HG03342 (cell line): ENCODE data around the gene VMAC.
A peak's percentile ranks its signal among the peaks of the same experiment; 100 is the strongest.

Source experiments
- ATAC-seq: cut with Tn5 transposase; IDR thresholded peaks from one replicate; pipeline ENCODE4 v1.9.1; 2021; ENCODE audit warnings: mild to moderate bottlenecking, moderate library complexity; ENCODE audit not compliant: unreplicated experiment

VMAC gene

DNA sequence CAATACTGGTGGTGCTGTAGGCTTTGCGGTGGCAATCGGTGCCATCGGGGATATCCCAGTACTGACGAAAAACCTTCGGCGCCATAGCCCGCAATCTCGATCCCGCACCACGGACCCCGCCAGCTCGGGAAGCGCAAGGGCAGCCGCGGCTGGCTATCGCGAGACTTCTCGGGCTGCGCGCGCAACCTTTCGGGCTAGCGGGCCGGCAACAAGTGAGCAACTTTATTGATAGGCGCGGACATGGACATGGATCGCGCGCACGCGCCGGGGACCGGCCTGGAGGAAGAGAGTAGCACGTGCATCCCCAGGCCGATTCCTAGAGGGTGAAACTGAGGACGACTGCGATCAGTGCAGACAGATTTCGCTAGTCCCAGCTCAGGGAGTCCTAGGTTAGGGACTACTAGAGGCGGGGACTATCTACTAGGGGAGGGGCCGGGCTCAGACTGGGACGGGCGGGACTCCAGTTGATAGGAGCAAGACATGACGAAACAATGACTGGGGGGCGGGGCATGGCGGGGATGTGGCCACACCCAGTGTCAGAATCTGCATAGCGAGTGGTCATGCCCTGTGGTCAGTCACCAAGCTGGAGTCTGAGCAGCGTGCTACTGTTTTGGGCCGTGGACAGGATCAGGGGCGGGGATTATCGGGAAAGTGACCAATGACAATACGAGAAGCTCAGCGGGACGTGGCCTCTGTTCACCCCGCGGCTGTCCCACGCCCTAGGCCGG, 884 bp upstream of the VMAC start, which contains the start of gene NDUFA11:
Gene NDUFA11 (minus strand): TSS at position 167 of the 728 bp plus-strand sequence. CDS start 82 bp downstream, at position 85.
- ATAC-seq: peak; percentile 30

DNA sequence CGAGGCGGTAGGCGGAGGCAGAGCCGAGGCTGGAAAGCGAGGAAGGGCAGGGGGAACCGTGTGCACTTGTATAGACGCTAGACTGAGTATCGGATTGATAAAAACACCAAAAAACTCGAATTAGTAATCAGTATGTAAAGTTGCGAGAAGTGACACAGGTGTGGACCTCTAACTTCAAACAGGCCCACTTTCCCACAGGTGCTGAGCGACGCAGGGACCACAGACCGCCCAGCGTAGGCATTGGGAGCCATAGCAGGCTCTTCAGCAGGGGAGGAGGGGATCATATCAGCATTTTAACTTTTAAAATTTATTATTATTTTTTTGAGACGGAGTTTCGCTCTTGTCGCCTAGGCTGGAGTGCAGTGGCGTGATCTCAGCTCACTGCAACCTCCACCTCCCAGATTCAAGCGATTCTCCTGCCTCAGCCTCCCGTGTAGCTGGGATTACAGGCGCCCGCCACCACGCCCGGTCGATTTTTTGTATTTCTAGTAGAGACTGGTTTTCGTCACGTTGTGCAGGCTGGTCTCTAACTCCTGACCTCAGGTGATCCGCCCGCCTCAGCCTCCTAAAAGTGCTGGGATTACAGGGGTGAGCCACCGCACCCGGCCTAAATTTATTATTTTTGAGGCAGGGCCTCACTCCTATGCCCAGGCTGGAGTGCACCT, 574 bp downstream of the VMAC start:
- ATAC-seq: no peak

DNA sequence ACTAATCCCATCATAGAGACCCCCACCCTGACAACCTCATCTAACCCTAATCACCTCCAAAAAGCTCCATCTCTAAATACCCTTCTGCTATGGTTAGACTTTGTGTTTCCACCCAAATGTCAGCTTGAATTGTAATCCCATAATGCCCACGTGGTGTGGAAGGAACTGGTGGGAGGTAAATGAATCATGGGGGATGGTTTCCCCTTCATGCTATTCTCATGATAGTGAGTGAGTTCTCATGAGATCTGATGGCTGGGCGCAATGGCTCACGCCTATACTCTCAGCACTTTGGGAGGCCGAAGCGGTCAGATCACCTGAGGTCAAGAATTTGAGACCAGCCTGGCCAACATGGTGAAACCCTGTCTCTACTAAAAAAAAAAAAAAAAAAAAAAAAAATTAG, 2.6 kb downstream of the VMAC start:
- no peak for ATAC-seq

DNA sequence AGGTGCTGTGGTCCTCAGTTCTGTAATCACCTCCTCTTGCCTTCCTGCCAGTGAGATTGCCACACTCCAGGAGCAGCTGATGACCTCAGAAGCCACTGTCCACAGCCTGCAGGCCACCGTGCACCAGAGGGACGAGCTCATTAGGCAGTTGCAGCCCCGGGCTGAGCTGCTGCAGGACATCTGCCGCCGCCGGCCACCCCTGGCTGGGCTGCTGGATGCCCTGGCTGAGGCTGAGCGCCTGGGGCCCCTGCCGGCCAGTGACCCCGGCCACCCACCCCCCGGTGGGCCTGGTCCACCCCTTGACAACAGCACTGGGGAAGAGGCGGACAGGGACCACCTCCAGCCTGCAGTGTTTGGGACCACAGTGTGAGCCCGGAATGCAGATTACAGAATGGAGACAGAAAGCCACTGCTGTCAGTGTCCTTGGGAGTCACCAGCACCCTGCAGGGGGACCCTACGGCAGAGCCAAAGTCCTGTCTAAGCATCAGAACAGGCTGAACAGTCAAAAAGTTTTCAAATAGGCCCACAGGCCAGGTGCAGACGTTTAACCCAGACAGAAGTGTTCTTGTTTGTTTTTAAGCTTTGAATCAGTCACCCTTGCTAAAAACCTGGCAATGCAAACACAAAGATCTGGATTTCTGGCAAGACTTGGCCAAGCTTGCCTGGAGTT, 4.2 kb downstream of the VMAC start:
- no peak for ATAC-seq

DNA sequence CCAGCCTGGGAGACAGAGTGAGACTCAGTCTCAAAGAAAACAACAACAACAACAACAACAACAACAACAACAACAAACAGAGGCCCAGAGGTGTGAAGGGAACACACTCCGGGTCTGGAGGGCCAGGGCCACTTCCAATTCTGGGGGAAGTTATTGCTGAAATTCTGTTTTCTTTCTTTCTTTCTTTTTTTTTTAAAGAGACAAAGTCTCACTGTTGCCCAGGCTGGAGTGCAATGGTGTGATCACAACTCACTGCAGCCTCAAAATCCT, 5.9 kb downstream of the VMAC start:
- ATAC-seq: no peak

DNA sequence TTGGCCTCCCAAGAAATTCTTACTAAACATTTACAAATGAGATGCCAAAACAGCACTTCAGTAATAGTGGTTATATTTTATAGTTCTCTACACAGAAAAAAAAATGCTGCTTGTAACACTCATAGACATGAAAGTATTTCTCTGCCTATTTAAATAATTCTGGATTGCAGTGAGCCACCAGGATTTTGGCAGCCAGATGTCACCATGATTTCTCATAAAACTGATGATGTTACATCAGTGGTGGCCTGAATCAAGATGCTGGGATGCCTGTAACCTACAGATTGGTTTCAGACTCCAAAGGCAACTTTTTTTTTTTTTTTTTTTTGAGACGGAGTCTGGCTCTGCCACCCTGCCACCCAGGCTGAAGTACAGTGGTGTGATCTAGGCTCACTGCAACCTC, 6.7 kb downstream of the VMAC start:
- no peak for ATAC-seq

DNA sequence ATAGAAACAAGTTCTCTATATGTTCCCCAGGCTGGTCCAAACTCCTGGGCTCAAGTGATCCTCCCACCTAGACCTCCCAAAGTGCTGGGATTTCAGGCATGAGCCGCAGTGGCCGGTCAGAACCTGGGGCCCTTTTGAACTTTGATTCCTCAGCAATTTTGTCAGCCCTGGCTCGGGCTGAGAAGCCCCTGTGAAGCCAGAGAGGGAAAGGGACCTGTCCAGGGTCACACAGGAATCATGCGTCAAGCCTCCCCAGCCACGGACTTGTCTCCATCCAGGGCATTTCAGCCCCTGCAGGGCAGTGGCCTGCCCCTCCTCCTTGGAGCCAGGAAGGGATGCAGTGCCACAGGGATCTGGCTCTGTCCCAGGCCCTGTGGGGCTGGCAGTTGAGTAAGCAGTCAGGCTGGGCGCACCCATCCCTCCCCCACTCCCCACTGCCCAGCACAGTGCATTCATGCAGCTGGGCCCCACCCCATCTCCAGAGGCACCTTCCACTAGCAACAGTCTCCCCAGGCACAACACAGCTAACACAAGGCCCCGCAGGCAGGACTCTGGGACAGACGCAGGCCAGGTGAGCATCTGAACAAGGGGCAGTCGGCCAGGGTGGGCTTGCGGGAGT, 9.2 kb downstream of the VMAC start, which contains the start of gene CAPS:
Gene CAPS (plus strand): TSS at position 516 of the 619 bp plus-strand sequence. CDS start 153 bp downstream, outside the sequence.
- no peak for ATAC-seq

DNA sequence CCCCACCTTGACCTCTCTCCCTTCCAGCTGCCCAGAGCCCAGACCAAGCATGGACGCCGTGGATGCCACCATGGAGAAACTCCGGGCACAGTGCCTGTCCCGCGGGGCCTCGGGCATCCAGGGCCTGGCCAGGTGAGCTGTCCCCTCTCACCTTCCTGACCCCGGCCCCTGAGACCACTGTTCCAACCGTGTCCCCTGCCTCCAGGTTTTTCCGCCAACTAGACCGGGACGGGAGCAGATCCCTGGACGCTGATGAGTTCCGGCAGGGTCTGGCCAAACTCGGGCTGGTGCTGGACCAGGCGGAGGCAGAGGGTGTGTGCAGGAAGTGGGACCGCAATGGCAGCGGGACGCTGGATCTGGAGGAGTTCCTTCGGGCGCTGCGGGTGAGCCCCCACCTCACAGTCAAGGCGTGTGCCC, 9.7 kb downstream of the VMAC start:
- no peak for ATAC-seq

DNA sequence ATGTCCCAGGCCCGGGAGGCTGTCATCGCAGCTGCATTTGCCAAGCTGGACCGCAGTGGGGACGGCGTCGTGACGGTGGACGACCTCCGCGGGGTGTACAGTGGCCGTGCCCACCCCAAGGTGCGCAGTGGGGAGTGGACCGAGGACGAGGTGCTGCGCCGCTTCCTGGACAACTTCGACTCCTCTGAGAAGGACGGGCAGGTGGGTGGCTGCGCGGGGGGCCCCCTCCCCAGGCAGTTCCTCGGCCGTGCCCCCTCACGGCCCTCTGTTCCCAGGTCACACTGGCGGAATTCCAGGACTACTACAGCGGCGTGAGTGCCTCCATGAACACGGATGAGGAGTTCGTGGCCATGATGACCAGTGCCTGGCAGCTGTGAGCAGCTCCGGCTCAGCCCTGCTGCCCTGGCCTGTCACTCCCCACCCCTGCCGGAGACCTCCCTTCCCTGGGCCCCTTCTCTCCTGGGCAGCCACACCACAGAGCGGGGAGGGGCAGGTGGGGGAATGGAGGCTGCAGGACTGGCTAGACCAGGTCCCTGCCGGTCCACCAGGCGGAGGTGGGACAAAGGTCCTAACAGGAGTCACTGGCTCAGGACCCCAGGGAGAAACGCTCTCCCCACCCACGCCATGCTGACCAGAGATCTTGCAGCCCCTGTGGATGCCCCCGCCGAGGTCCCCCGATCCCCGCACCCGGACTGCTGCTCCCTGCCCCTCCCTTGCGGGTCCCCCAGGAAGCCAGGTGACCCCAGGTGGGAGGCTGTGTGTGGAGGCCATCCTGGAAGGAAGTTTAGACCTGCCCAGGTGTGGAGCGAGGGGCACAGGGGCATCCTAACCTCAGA, 10.5 kb downstream of the VMAC start:
- no peak for ATAC-seq

DNA sequence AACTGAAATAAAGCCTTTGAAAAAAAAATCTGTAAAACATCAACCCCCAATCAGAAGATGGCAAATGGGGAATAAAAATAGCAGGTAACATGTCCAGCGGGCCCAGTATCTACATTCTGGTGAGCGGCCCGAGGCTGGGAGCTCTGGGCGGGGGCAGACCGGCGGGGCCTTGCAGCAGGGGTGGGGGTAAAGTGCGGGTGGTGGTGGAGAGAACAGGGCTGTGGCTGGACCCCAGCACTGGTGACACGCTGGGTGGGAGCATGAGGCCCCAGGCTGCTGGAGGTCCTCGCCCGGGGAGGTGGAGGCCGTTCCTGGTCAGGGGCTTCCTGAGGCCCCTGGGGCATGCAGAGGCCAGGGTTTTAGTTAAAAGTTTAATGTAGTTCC, 11.1 kb downstream of the VMAC start:
- no peak for ATAC-seq

DNA sequence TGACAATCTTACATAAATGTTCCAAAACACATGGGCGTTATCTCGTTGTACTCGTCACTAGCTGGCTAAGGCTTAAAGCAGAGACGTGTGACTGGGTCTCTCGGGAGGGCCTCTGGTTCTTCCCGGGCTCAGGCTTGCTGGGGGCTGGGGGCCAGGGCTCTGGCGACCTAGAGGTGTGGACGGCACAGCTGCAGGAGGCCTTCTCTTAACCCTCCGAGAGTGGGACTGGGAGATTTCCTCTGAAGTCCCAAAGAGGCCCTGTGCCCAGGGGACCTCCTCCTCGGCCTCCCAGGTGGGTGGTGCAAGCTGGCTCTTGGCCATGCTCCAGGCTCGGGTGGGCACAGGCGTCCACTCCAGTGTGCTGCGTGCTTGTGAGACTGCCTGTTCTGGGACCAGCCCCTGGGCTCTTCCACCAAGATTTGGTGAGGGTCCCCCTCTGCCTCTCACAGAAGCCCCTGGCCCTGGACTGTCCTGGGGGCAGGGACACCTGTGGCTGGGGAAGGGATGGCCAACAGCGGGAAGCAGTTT, 11.6 kb downstream of the VMAC start:
- ATAC-seq: no peak

DNA sequence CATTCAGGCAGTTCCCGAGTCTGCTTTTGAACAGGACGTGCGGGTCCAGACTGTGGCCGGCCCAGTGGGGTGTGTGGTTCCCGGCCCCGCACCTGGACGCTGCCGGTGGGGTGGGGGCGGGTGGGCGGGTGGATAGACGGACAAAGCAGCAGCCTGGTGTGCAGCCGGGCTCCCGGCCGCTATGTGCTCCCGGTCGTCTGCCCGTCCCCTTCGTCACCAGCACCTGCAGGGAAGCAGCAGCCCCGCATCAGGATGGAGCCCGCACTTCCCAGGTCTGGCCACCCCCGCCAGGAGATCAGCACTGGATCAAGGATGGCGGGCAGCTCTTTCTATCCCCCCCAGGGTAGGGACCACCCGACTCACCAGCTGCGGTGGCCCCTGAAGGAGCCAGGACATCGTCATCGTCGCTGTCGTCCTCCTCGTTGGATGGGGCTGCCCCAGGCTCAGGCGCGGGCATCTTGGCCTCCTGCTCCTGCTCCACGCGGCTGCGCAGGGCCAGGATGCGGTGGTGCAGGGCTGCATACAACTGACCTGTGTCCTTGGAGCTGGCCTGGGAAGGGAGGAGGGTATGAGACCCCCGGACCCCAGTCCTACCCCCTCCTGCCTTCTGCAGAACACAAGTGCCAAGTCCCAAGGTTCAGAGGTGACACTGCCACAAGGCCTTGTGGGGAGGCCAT, 12.9 kb downstream of the VMAC start:
- no peak for ATAC-seq

DNA sequence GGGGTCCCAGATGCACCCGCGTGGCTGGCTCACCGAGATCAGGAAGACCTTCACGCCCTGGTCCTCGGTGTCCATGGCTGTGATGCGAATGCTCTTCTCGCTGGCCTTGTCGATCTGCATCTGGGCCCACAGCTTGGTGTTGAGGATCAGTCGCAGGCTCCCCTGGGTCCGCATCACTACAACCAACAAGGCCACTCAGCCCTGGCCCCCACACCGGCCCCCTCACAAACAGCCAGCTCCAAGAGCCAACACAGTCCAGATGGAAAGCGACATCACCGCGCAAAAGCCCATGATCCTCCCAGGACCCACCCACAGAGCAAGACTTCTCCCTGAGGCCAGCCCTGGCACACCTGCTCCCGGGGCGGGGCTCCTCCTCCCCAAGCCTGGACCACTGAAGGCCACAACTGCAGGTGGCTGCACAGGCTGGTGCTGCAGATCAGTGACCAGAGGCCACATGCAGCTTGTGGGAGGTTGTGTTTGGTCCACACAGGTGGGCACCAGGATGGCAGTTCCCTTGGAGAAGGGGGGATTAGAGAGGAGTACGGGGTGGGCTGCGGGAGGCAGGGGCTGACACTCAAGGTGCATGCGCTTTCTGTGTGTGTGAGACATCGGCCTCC, 13.9 kb downstream of the VMAC start:
- ATAC-seq: no peak

DNA sequence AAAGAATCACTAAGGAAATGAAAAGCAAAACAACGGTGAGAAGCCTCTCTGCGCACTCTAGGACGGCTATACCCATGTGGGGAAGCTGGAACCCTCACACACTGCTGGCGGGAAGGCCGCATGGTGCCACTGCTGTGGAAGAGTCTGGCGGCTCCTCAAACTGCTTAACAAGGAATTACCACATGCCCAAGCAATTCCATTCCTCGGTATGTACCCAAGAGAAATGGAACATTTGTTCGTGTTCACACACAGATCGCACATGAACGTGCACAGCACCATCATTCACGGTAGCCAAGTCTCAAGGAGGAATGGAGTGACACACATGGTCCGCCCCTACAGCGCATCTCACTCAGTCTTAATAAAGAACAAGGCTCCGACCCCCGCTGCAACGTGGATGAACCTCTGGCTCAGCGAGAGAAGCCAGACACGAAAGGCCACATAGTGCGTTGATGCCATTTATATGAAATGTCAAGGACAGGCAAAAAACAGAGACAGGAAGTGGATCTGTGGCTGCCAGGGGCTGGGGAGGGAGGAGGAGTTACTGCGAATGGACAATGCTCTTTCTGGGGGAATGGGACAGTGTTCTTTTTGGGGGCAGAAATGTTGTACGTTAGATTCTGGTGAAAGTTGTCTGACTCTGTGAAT, 17.0 kb downstream of the VMAC start:
- ATAC-seq: no peak

DNA sequence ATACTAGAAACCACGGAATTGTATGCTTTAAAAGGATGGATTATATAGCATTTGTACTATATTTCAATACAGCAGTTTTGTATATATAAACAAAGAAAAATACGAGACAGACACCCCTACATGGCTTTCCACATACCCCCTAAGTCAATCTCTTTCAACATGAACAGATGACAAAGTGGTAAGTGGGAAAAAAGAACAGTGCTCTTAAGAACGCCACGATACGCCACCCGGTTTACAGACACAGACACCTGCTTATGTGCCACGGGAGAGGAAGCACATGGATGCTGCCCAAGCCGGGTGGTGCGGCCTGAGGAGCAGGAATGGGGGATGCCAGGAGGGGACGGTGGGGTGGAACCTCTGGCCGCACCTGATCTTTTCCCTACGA, 17.5 kb downstream of the VMAC start:
- no peak for ATAC-seq

DNA sequence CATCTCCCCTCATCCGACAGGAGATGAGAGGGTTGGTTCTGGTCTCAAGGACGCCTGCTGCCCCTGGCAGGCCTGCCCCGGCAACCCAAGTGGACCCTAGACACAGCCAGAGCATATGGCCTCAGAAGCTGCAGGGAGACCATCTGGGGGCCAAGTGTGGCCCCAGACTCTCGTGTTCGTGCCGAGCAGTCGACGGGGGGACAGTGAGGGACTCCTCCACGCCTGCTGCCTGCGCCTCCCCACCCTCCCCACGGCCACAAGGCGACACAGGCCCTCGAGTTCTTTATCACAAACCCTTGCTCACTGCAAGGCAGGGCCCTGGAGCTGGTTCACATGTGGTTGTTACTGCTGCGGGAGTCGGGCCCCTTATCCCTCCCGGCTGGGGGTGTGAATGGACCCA, 18.7 kb downstream of the VMAC start:
- ATAC-seq: no peak

DNA sequence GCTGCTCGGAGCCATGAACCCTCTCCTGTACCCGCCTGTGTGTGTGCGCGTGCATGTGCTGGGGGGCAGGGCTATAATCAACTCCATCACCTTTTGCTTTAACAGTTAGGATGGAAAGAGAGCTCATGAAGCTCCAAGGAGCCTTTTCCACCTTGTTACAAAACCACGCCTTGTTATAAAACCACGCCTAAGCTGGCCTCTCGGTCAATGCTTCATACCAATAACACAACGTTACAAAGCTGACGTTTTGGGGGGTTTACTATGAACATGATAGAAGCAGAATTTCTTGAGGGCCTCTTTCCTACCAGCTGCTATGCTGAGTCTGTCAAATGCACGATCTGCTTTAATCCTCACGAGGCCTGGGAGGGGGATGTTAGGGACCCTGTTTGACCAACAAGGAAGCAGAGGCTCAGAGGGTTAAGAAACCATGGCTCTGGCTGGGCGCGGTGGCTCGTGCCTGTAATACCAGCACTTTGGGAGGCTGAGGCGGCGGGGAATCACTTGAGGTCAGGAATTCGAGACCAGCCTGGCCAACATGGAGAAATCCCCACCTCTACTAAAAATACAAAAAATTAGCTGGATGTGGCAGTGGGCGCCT, 21.3 kb downstream of the VMAC start:
- ATAC-seq: no peak

DNA sequence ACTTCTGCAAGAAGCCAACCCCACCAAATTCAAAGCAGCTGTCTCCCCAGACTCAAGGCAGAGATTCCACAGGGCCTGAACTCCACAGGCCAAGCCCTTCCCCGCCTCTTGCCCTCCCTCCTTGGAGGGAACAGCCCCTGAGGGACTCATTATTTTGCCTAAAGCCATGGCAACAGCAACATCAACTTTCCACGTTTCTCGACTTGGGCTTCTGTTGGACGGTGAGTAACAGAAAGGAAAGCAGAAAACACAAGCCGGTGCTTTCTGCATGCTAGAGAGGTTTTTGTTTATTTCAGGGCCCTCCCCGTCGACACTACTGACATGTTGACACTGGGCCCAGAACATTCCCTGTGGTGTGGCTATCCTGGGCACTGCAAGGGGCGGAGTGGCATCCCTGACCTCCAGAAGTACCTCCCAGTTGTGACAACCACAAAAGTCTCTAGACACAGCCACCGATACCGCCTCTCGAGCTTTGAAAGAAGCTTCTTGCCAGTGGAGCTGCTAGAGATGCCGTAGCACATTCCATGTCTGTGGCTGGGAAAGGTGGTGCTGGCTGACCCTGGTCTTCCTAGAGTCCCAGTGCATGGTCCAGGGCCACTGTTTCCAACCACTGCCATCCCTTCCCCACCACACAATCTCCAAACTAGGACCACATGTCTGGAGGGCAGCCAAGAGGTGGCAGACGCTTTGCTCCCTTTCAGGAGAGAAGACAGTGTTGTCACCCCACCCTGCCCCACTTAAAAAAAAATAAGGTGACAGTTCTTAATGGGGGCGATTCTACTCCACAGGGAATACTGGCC, 22.2 kb downstream of the VMAC start:
- ATAC-seq: no peak
